K562 (cell line): Measurements from ENCODE around the gene ZCCHC8. TPM values are rescaled to one million over a fixed set of nuclear protein-coding genes. Genes with fewer than 3 reads are reported as not detected.
A peak's percentile ranks its signal among the peaks of the same experiment; 100 is the strongest.
"Not testable (repeated sequence)": the region's sequence is repeated elsewhere in the genome, so short reads cannot be mapped to it uniquely, and the experiment has no call there.

Source experiments
- ATAC-seq: fragments of 200-7000 bp; cut with Tn5 transposase; 3 replicates; pipeline ENCODE4 v1.9.1; 2020; ENCODE audit warnings: moderate library complexity
- BruUV-seq: library from RNA; stranded (reverse); fragments of 400-500 nt; replicated peaks from 2 replicates; lab custom pipeline; 2021; lab: Mats Ljungman, UMichigan
- CTCF ChIA-PET: fragments of 300-600 bp; formaldehyde crosslinking; extraction: SDS; loops from one replicate; lab custom pipeline; 2021; ENCODE audit warnings: low intra/inter-chr PET ratio; lab: Yijun Ruan, JAX
- POLR2A ChIA-PET: fragments of 300-600, 350-650 bp; sonication (Branson Sonifier 250); formaldehyde crosslinking; extraction: SDS; loops from one replicate; lab custom pipeline; 2021; ENCODE audit warnings: antibody characterized with exemption, inconsistent platforms; lab: Yijun Ruan, JAX
- DNase-seq, 4 experiments: peaks; one replicate each; pipeline versions ENCODE4 v3.0.0 to v3.0.0-alpha.2; 2011 to 2018; ENCODE audit warnings: low spot score in 3 of 4, mixed read lengths in 3 of 4; ENCODE audit errors: extremely low read depth in 1 of 4
- FAIRE-seq: peaks from 2 replicates; lab custom pipeline; 2011; peaks lifted over from hg19 to GRCh38; lab: Jason Lieb, UNC
- H2AFZ ChIP-seq: 2 replicates; pipeline ENCODE4 v1.6.0; 2011; ENCODE audit warnings: low read depth, low read length, control low read depth, inconsistent platforms
- H3K27ac ChIP-seq: fragments of 200-600 bp; 3 replicates; pipeline ENCODE4 v1.8.0; 2011; ENCODE audit warnings: low read depth, mild to moderate bottlenecking, control low read depth, inconsistent platforms, low read length, moderate library complexity, mixed read lengths; ENCODE audit errors: extremely low read depth
- H3K27me3 ChIP-seq, 2 experiments: fragments of 300-600 bp in 1 of 2; 2 replicates in 1 of 2; 3 replicates in 1 of 2; pipeline versions ENCODE4 v1.6.0 to v1.8.0; 2011; ENCODE audit warnings: inconsistent platforms in 2 of 2, low read length in 2 of 2, mild to moderate bottlenecking in 1 of 2, mixed read lengths in 1 of 2, moderate library complexity in 1 of 2; ENCODE audit not compliant: control insufficient read depth in 2 of 2, insufficient read depth in 2 of 2
- H3K36me3 ChIP-seq: fragments of 300-600 bp; 3 replicates; pipeline ENCODE4 v1.8.0; 2011; ENCODE audit warnings: mild to moderate bottlenecking, low read length, inconsistent platforms; ENCODE audit not compliant: control insufficient read depth, insufficient read depth
- H3K4me1 ChIP-seq, 2 experiments: fragments of 200-600 bp in 1 of 2; replicated peaks in 1 of 2; 2 replicates in 1 of 2; 3 replicates in 1 of 2; pipeline versions ENCODE4 v1.5.1 to v1.8.0; 2011; ENCODE audit warnings: inconsistent platforms in 2 of 2, low read length in 2 of 2, mild to moderate bottlenecking in 1 of 2, mixed read lengths in 1 of 2, moderate library complexity in 1 of 2; ENCODE audit not compliant: control insufficient read depth in 2 of 2, insufficient read depth in 2 of 2
- H3K4me2 ChIP-seq: 2 replicates; pipeline ENCODE4 v1.6.1; 2011; ENCODE audit warnings: low read length, control low read depth, inconsistent platforms, mixed read lengths; ENCODE audit not compliant: insufficient read depth
- H3K4me3 ChIP-seq: fragments of 200-600 bp; sonication (generic), shearing (Covaris generic); 2 replicates; pipeline ENCODE4 v1.5.1; 2016; ENCODE audit warnings: control low read depth, inconsistent platforms
- H3K79me2 ChIP-seq: fragments of 200-600 bp; 3 replicates; pipeline ENCODE4 v1.8.0; 2011; ENCODE audit warnings: low read length, inconsistent platforms; ENCODE audit not compliant: control insufficient read depth, insufficient read depth
- H3K9ac ChIP-seq, 2 experiments: 2 replicates each; pipeline versions ENCODE4 v1.6.0 to v1.6.1; 2011; ENCODE audit warnings: low read depth in 2 of 2, low read length in 2 of 2, control low read depth in 1 of 2, inconsistent platforms in 1 of 2, mild to moderate bottlenecking in 1 of 2, mixed read lengths in 1 of 2; ENCODE audit not compliant: insufficient read depth in 1 of 2
- H3K9me1 ChIP-seq: one replicate; pipeline ENCODE4 v1.6.0; 2011; ENCODE audit warnings: inconsistent platforms, mild to moderate bottlenecking, low read length, moderate library complexity; ENCODE audit not compliant: control insufficient read depth, insufficient read depth
- H3K9me3 ChIP-seq: replicated peaks from 2 replicates; pipeline ENCODE4 v1.5.1; 2011; ENCODE audit warnings: low read depth, low read length, inconsistent platforms; ENCODE audit not compliant: control insufficient read depth, insufficient read depth
- H4K20me1 ChIP-seq: replicated peaks from 2 replicates; pipeline ENCODE4 v1.6.1; 2011; ENCODE audit warnings: low read length, inconsistent platforms, mixed read lengths; ENCODE audit not compliant: control insufficient read depth, insufficient read depth
- BRCA1 ChIP-seq, 2 experiments: fragments of 450-650 bp in 1 of 2; sonication (generic) in 1 of 2; formaldehyde crosslinking in 1 of 2; IDR thresholded peaks; 2 replicates each; pipeline versions ENCODE4 v1.5.0 to v1.6.1; 2017 to 2020; ENCODE audit warnings: mild to moderate bottlenecking in 1 of 2, missing genetic modification reagents in 1 of 2
- CEBPB ChIP-seq: fragments of 450-650 bp; IDR thresholded peaks from 2 replicates; pipeline ENCODE4 v1.6.1; 2016; ENCODE audit warnings: missing genetic modification characterization, missing compliant biosample characterization
- FOXP1 ChIP-seq: sonication (generic); formaldehyde crosslinking; IDR thresholded peaks from 2 replicates; pipeline ENCODE4 v1.8.0; 2022; ENCODE audit warnings: mild to moderate bottlenecking, missing genetic modification reagents
- HSF4 ChIP-seq: fragments of 250-450 bp; sonication (Bioruptor Pico); IDR thresholded peaks from 2 replicates; pipeline ENCODE4 v2.1.2; 2022; ENCODE audit warnings: mild to moderate bottlenecking, moderate library complexity, borderline replicate concordance
- ILF3 ChIP-seq: fragments of 450-650 bp; IDR thresholded peaks from 2 replicates; pipeline ENCODE4 v1.6.1; 2018; ENCODE audit warnings: antibody characterized with exemption, mild to moderate bottlenecking, moderate library complexity, borderline replicate concordance
- NCOA1 ChIP-seq: fragments of 450-650 bp; IDR thresholded peaks from 2 replicates; pipeline ENCODE4 v1.6.1; 2016; ENCODE audit warnings: low read depth
- TEAD2 ChIP-seq: fragments of 450-650 bp; IDR thresholded peaks from 2 replicates; pipeline ENCODE4 v1.6.1; 2016; ENCODE audit warnings: missing genetic modification characterization, control low read depth, missing compliant biosample characterization
- ZNF121 ChIP-seq: sonication (generic); formaldehyde crosslinking; conservative IDR thresholded peaks from 2 replicates; pipeline ENCODE4 v1.8.0; 2022; ENCODE audit warnings: missing genetic modification reagents
- ZNF134 ChIP-seq: fragments of 250-450 bp; sonication (Bioruptor Pico); conservative IDR thresholded peaks from 2 replicates; pipeline ENCODE4 v1.4.0; 2020
- ZNF766 ChIP-seq: fragments of 200-800 bp; sonication (Bioruptor generic); conservative IDR thresholded peaks from 2 replicates; pipeline ENCODE4 v1.6.1; 2016; ENCODE audit warnings: missing genetic modification characterization, missing compliant biosample characterization
- WGBS: fragments of 100-300 bp; shearing (Covaris generic); methylation state at CpG from one replicate; pipeline ENCODE4 v1.1.6; 2016; ENCODE audit warnings: low coverage, mixed read lengths; ENCODE audit not compliant: insufficient coverage; ENCODE audit errors: missing lambda C conversion rate; 5-methylcytosine and 5-hydroxymethylcytosine counted together
- in situ Hi-C: fragments of 300-500 bp; cut with MboI; formaldehyde crosslinking; loops from 4 replicates; pipeline ENCODE4 v1.15.0; 2018; ENCODE audit warnings: inconsistent platforms, mixed read lengths
- intact Hi-C: fragments of 100-400 bp; cut with micrococcal nuclease; formaldehyde crosslinking; loops from 2 replicates; pipeline ENCODE4 v1.14.2; 2022
- polyA plus RNA-seq, 8 experiments: library from polyadenylated mRNA; depleted of rRNA in 4 of 8; stranded (reverse) in 5 of 8; unstranded in 3 of 8; fragments of >200 nt; fragmentation: Nextera tagmentation in 2 of 8; fragmentation: Illumina TruSeq in 1 of 8; extraction: Ambion mirVana in 2 of 8; extraction: Trizol in 1 of 8; gene quantifications; 2 replicates each; pipeline versions ENCODE4 v1.2.1 to v1.2.3, GENCODE V29; 2011 to 2014; ENCODE audit warnings: inconsistent platforms in 1 of 8, missing spikeins in 1 of 8
- total RNA-seq, 7 experiments: library from RNA; depleted of rRNA in 6 of 7; stranded (reverse); fragments of >200 nt in 6 of 7; fragmentation: Illumina TruSeq in 2 of 7; extraction: Trizol in 2 of 7; gene quantifications; 2 replicates each; pipeline versions ENCODE4 v1.2.1 to v1.2.3, GENCODE V29; 2011 to 2021; ENCODE audit warnings: low replicate concordance in 1 of 7
- TF ChIP-seq, protein P1 (sequence below), 2 experiments: fragments of 450-650 bp; IDR thresholded peaks; 2 replicates each; pipeline ENCODE4 v1.6.1; 2018; ENCODE audit warnings: mild to moderate bottlenecking in 2 of 2, low read depth in 1 of 2; ENCODE audit not compliant: partially characterized antibody in 2 of 2

The ZCCHC8 gene
- total and polyA plus RNA-seq, 9 of the 15 experiments (the other 6 are each of a cell fraction or from before 2014, with no cell fraction given) = 14.8 to 50.9 (median 34.1) TPM

DNA sequence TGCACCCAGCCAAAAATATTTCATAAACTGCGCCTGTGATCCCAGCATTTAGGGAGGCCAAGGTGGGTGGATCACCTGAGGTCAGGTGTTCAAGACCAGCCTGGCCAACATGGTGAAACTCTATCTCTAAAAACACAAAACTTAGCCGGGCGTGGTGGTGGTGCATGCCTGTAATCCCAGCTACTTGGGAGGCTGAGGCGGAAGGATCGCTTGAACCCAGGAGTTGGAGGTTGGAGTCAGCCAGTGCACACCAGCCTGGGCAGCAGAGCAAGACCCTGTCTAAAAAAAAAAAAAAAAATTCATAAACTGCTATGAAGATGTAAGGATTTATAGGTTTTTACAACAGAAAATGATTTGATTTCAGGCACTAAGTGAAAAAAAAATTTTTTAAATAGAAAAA, 71.7 kb downstream of the ZCCHC8 start:
- intact Hi-C loops = not testable (repeated sequence)
- TF ChIP-seq ZNF121 = peak; percentile 45; the same call in 1 of the 2 replicates

DNA sequence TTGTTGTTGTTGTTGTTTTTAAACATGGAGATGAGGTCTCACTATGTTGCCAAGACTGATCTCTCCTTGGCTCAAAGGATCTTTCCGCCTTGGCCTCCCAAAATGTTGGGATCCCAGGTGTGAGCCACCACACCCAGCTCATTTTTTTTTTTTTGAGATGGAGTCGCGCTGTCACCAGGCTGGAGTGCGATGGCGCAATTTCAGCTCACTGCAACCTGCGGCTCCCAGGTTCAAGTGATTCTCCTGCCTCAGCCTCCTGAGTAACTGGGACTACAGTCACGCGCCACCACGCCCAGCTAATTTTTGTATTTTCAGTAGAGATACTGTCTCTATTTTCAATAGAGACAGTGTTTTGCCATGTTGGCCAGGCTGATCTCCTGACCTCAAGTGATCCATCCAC, 73.3 kb downstream of the ZCCHC8 start:
- H3K27ac ChIP-seq = no peak overlapping the region
- intact Hi-C loops = no loop called here
- ChIA-PET POLR2A (interaction anchor here (0.7 to 1.6 kb wide), 2 partner anchors 27 to 312 kb away, joined by 3 to 7 read pairs; no protein-coding TSS in a partner anchor), CTCF (no interaction called here)
- no peaks in the 10 kb centered on the region for H3K79me2 ChIP-seq
- peaks cover 11 to 13% of the 10 kb centered on the region in 2 experiments; a peak in 4 of 5 replicates for H3K4me1 ChIP-seq
- H3K36me3 ChIP-seq = no peaks in the 10 kb centered on the region
- ATAC-seq = no peak
- no peak overlapping the region for H2AFZ ChIP-seq
- DNase-seq = no peak
- no peaks in the 10 kb centered on the region for H3K9me3 ChIP-seq
- no TSS peak for BruUV-seq
- no peaks in the 10 kb centered on the region for H3K27me3 ChIP-seq
- WGBS = 80% methylated on average over 9 of the region's 9 CpGs
- H3K9me1 ChIP-seq = no peaks in the 10 kb centered on the region
- no peak overlapping the region for H3K4me3 ChIP-seq
- no peak overlapping the region for H3K4me2 ChIP-seq
- no peaks in the 10 kb centered on the region for H4K20me1 ChIP-seq
- in situ Hi-C loops = no loop called here
- no peak overlapping the region for H3K9ac ChIP-seq
- no peak for FAIRE-seq
- TF ChIP-seq TEAD2 (tag) (no peak), CEBPB (tag) (peak; percentile 33; the same call in 1 of the 2 replicates), HSF4 (CRISPR knock-in tag) (no peak), NCOA1 (no peak), ILF3 (no peak), BRCA1 (IDR thresholded peaks at IDR 0.05) (no peak), BRCA1 (CRISPR knock-in tag; IDR thresholded peaks at IDR 0.05) (no peak), ZNF134 (CRISPR knock-in tag) (no peak), ZNF766 (CRISPR knock-in tag) (no peak), FOXP1 (CRISPR knock-in tag) (no peak)
- TF ChIP-seq, protein P1, sequence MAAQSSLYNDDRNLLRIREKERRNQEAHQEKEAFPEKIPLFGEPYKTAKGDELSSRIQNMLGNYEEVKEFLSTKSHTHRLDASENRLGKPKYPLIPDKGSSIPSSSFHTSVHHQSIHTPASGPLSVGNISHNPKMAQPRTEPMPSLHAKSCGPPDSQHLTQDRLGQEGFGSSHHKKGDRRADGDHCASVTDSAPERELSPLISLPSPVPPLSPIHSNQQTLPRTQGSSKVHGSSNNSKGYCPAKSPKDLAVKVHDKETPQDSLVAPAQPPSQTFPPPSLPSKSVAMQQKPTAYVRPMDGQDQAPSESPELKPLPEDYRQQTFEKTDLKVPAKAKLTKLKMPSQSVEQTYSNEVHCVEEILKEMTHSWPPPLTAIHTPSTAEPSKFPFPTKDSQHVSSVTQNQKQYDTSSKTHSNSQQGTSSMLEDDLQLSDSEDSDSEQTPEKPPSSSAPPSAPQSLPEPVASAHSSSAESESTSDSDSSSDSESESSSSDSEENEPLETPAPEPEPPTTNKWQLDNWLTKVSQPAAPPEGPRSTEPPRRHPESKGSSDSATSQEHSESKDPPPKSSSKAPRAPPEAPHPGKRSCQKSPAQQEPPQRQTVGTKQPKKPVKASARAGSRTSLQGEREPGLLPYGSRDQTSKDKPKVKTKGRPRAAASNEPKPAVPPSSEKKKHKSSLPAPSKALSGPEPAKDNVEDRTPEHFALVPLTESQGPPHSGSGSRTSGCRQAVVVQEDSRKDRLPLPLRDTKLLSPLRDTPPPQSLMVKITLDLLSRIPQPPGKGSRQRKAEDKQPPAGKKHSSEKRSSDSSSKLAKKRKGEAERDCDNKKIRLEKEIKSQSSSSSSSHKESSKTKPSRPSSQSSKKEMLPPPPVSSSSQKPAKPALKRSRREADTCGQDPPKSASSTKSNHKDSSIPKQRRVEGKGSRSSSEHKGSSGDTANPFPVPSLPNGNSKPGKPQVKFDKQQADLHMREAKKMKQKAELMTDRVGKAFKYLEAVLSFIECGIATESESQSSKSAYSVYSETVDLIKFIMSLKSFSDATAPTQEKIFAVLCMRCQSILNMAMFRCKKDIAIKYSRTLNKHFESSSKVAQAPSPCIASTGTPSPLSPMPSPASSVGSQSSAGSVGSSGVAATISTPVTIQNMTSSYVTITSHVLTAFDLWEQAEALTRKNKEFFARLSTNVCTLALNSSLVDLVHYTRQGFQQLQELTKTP (IDR thresholded peaks at IDR 0.05; ENCODE audit: low read depth in 1 of 2, partially characterized antibody in 2 of 2) = no peak

More for the DNA sequence above, 71.7 kb downstream of the ZCCHC8 start:
- FAIRE-seq, DNase-seq, H3K36me3 ChIP-seq, H3K9ac ChIP-seq, H3K79me2 ChIP-seq, H3K4me3 ChIP-seq, H4K20me1 ChIP-seq, H3K9me1 ChIP-seq, in situ Hi-C loops, H3K4me2 ChIP-seq, CTCF ChIA-PET, ATAC-seq, H3K27me3 ChIP-seq, BruUV-seq, H2AFZ ChIP-seq, H3K4me1 ChIP-seq, H3K27ac ChIP-seq, H3K9me3 ChIP-seq: not testable (repeated sequence)
- 77% methylated on average over 5 of the region's 5 CpGs for WGBS
- POLR2A ChIA-PET = interaction anchor here (0.6 to 1.3 kb wide), 3 partner anchors 10 to 339 kb away, joined by 3 to 5 read pairs (median 3); no protein-coding TSS in a partner anchor
